H1 (cell line): ENCODE data around the gene ACBD6. TPM values are rescaled to one million over a fixed set of nuclear protein-coding genes. Genes with fewer than 3 reads are reported as not detected.

Experiments
- CTCF ChIA-PET: fragments of 300-600 bp; sonication (Branson Sonifier 250); formaldehyde crosslinking; loops from one replicate; lab custom pipeline; 2021; ENCODE audit not compliant: partially characterized antibody; lab: Charles Lee
- POLR2A ChIA-PET: fragments of 300-600 bp; sonication (Branson Sonifier 250); formaldehyde crosslinking; loops from one replicate; lab custom pipeline; 2021; ENCODE audit warnings: inconsistent platforms; ENCODE audit not compliant: partially characterized antibody; lab: Charles Lee
- DNase-seq, 2 experiments: peaks; one replicate each; pipeline versions ENCODE4 v3.0.0 to v3.0.0-alpha.2; 2010 to 2022; ENCODE audit warnings: low spot score in 2 of 2, low read depth in 1 of 2, mixed read lengths in 1 of 2
- FAIRE-seq: peaks from 2 replicates; lab custom pipeline; 2011; peaks lifted over from hg19 to GRCh38; lab: Jason Lieb, UNC
- H2AFZ ChIP-seq: 2 replicates; pipeline ENCODE4 v1.8.1; 2012; ENCODE audit warnings: low read length, inconsistent platforms
- H2AK5ac ChIP-seq: 2 replicates; pipeline ENCODE4 v1.6.1; 2013; ENCODE audit warnings: low read depth, low read length
- H2BK120ac ChIP-seq: replicated peaks from 2 replicates; pipeline ENCODE3; 2013; ENCODE audit warnings: low read depth, low read length, inconsistent platforms
- H2BK12ac ChIP-seq: 2 replicates; pipeline ENCODE4 v1.6.1; 2013; ENCODE audit warnings: low read depth, low read length
- H2BK15ac ChIP-seq: 2 replicates; pipeline ENCODE4 v1.6.1; 2013; ENCODE audit warnings: low read length
- H2BK20ac ChIP-seq: 2 replicates; pipeline ENCODE4 v1.6.1; 2013; ENCODE audit warnings: low read length
- H2BK5ac ChIP-seq: 2 replicates; pipeline ENCODE4 v1.6.1; 2013; ENCODE audit warnings: low read depth, low read length
- H3K14ac ChIP-seq: 2 replicates; pipeline ENCODE4 v1.6.1; 2013; ENCODE audit warnings: inconsistent platforms; ENCODE audit not compliant: insufficient read length
- H3K18ac ChIP-seq: 2 replicates; pipeline ENCODE4 v1.6.1; 2013; ENCODE audit warnings: low read length; ENCODE audit errors: extremely low read depth
- H3K23ac ChIP-seq: 2 replicates; pipeline ENCODE4 v1.6.1; 2013; ENCODE audit warnings: inconsistent platforms; ENCODE audit not compliant: insufficient read length
- H3K23me2 ChIP-seq: 2 replicates; pipeline ENCODE4 v1.6.1; 2013; ENCODE audit warnings: low read depth, low read length
- H3K27ac ChIP-seq: 2 replicates; pipeline ENCODE4 v1.6.1; 2011; ENCODE audit warnings: low read depth, low read length, inconsistent platforms
- H3K27me3 ChIP-seq, 4 experiments: replicated peaks in 1 of 4; 1 replicate in 1 of 4; 2 replicates in 3 of 4; pipeline versions ENCODE4 v1.6.1 to v1.8.1; 2011 to 2013; ENCODE audit warnings: low read length in 3 of 4, mild to moderate bottlenecking in 3 of 4, inconsistent platforms in 2 of 4, mixed read lengths in 2 of 4, moderate library complexity in 1 of 4; ENCODE audit not compliant: control insufficient read depth in 3 of 4, insufficient read depth in 3 of 4; ENCODE audit errors: extremely low read depth in 1 of 4
- H3K36me3 ChIP-seq, 4 experiments: 2 replicates each; pipeline versions ENCODE4 v1.6.1 to v1.8.1; 2011 to 2013; ENCODE audit warnings: mild to moderate bottlenecking in 4 of 4, low read length in 3 of 4, moderate library complexity in 2 of 4, control low read depth in 1 of 4, inconsistent platforms in 1 of 4; ENCODE audit not compliant: insufficient read depth in 4 of 4, control insufficient read depth in 2 of 4
- H3K4ac ChIP-seq: replicated peaks from 2 replicates; pipeline ENCODE3; 2013; ENCODE audit warnings: low read length, low read depth, mixed read lengths, inconsistent platforms; ENCODE audit not compliant: insufficient read length
- H3K4me1 ChIP-seq, 4 experiments: replicated peaks in 1 of 4; 1 replicate in 1 of 4; 2 replicates in 3 of 4; pipeline versions ENCODE4 v1.6.1 to v1.8.1; 2011 to 2013; ENCODE audit warnings: low read length in 3 of 4, inconsistent platforms in 2 of 4, mixed read lengths in 1 of 4; ENCODE audit not compliant: insufficient read depth in 4 of 4, control insufficient read depth in 3 of 4
- H3K4me2 ChIP-seq, 2 experiments: 2 replicates each; pipeline versions ENCODE4 v1.6.1 to v1.8.1; 2011 to 2013; ENCODE audit warnings: low read depth in 2 of 2, low read length in 2 of 2, control low read depth in 1 of 2, inconsistent platforms in 1 of 2, mild to moderate bottlenecking in 1 of 2; ENCODE audit not compliant: insufficient read depth in 1 of 2
- H3K4me3 ChIP-seq, 4 experiments: fragments of 200-600, 300-600 bp in 1 of 4; sonication (generic), shearing (Covaris generic), sonication (Bioruptor Twin) in 1 of 4; 2 replicates each; pipeline versions ENCODE4 v1.5.1 to v1.8.1; 2011 to 2016; ENCODE audit warnings: low read length in 4 of 4, low read depth in 3 of 4, control low read depth in 2 of 4, inconsistent platforms in 2 of 4, mild to moderate bottlenecking in 2 of 4, mixed read lengths in 1 of 4, moderate library complexity in 1 of 4; ENCODE audit not compliant: insufficient read depth in 2 of 4; ENCODE audit errors: extremely low read depth in 1 of 4
- H3K56ac ChIP-seq: replicated peaks from 2 replicates; pipeline ENCODE3; 2013; ENCODE audit warnings: low read depth, mild to moderate bottlenecking, mixed read lengths, low read length, inconsistent platforms; ENCODE audit not compliant: insufficient read length
- H3K79me1 ChIP-seq: 2 replicates; pipeline ENCODE4 v1.6.1; 2013; ENCODE audit warnings: low read depth, low read length, control low read depth
- H3K79me2 ChIP-seq, 2 experiments: 2 replicates each; pipeline versions ENCODE4 v1.6.1 to v1.8.1; 2012 to 2013; ENCODE audit warnings: low read length in 2 of 2, mild to moderate bottlenecking in 2 of 2, inconsistent platforms in 1 of 2; ENCODE audit not compliant: insufficient read depth in 2 of 2, control insufficient read depth in 1 of 2
- H3K9ac ChIP-seq, 4 experiments: replicated peaks in 1 of 4; 1 replicate in 1 of 4; 2 replicates in 3 of 4; pipeline versions ENCODE4 v1.6.1 to v1.8.1; 2011 to 2013; ENCODE audit warnings: low read depth in 3 of 4, low read length in 3 of 4, control low read depth in 2 of 4, mild to moderate bottlenecking in 2 of 4, moderate library complexity in 2 of 4, inconsistent platforms in 1 of 4; ENCODE audit errors: extremely low read depth in 1 of 4
- H3K9me3 ChIP-seq, 2 experiments: 2 replicates each; pipeline versions ENCODE4 v1.6.1 to v1.8.1; 2012 to 2013; ENCODE audit warnings: mild to moderate bottlenecking in 2 of 2, moderate library complexity in 2 of 2, control low read depth in 1 of 2, inconsistent platforms in 1 of 2, low read depth in 1 of 2, low read length in 1 of 2, mixed read lengths in 1 of 2; ENCODE audit not compliant: insufficient read depth in 2 of 2
- H4K20me1 ChIP-seq, 2 experiments: replicated peaks in 1 of 2; 2 replicates each; pipeline versions ENCODE3 to v1.8.1; 2011 to 2013; ENCODE audit warnings: inconsistent platforms in 2 of 2, low read length in 2 of 2, mild to moderate bottlenecking in 1 of 2; ENCODE audit not compliant: insufficient read depth in 2 of 2, control insufficient read depth in 1 of 2
- H4K5ac ChIP-seq: 2 replicates; pipeline ENCODE4 v1.6.1; 2013; ENCODE audit warnings: low read length, low read depth, mixed read lengths, inconsistent platforms; ENCODE audit not compliant: insufficient read length
- H4K8ac ChIP-seq: 2 replicates; pipeline ENCODE4 v1.8.0; 2013; ENCODE audit warnings: mild to moderate bottlenecking, moderate library complexity, low read length, inconsistent platforms; ENCODE audit not compliant: insufficient read depth; ENCODE audit errors: extremely low read depth
- H4K91ac ChIP-seq: replicated peaks from 2 replicates; pipeline ENCODE3; 2013; ENCODE audit warnings: low read length, mixed read lengths, inconsistent platforms; ENCODE audit not compliant: insufficient read length
- CEBPB ChIP-seq: IDR thresholded peaks from 2 replicates; pipeline ENCODE4 v1.6.1; 2012; ENCODE audit warnings: low read depth, low read length
- CTBP2 ChIP-seq: IDR thresholded peaks from 2 replicates; pipeline ENCODE4 v1.7.0; 2011; ENCODE audit warnings: borderline replicate concordance, mild to moderate bottlenecking, moderate library complexity, mixed read lengths, low read length; ENCODE audit not compliant: insufficient read depth, insufficient read length
- EP300 ChIP-seq, 2 experiments: IDR thresholded peaks; 1 replicate in 1 of 2; 2 replicates in 1 of 2; pipeline ENCODE4 v1.6.1; 2011 to 2012; ENCODE audit warnings: low read depth in 2 of 2, low read length in 2 of 2, mild to moderate bottlenecking in 2 of 2, borderline replicate concordance in 1 of 2, inconsistent platforms in 1 of 2, moderate library complexity in 1 of 2
- GTF2F1 ChIP-seq: IDR thresholded peaks from 2 replicates; pipeline ENCODE4 v1.6.1; 2012; ENCODE audit warnings: low read depth, low read length, improper control_type of control experiment, borderline replicate concordance
- HDAC2 ChIP-seq, 2 experiments: fragments of 300-600 bp in 1 of 2; sonication (generic) in 1 of 2; IDR thresholded peaks; 2 replicates each; pipeline ENCODE4 v1.6.1; 2011 to 2012; ENCODE audit warnings: low read depth in 2 of 2, low read length in 2 of 2, mild to moderate bottlenecking in 2 of 2, moderate library complexity in 2 of 2, borderline replicate concordance in 1 of 2, inconsistent platforms in 1 of 2
- JUN ChIP-seq: IDR thresholded peaks from 2 replicates; pipeline ENCODE4 v1.6.1; 2011; ENCODE audit warnings: low read depth, mild to moderate bottlenecking, improper control_type of control experiment, low read length
- MAFK ChIP-seq: IDR thresholded peaks from 2 replicates; pipeline ENCODE4 v1.6.1; 2012; ENCODE audit warnings: low read depth, mild to moderate bottlenecking, improper control_type of control experiment, low read length
- NRF1 ChIP-seq: IDR thresholded peaks from 2 replicates; pipeline ENCODE4 v1.6.1; 2011; ENCODE audit warnings: mild to moderate bottlenecking, low read depth, low read length, improper control_type of control experiment
- POU5F1 ChIP-seq: IDR thresholded peaks from 2 replicates; pipeline ENCODE4 v1.6.1; 2011; ENCODE audit warnings: low read depth, mild to moderate bottlenecking, low read length, moderate library complexity
- SAP30 ChIP-seq: fragments of 300-600 bp; sonication (generic); IDR thresholded peaks from 2 replicates; pipeline ENCODE4 v1.7.1; 2012; ENCODE audit warnings: low read length, moderate library complexity, mild to moderate bottlenecking, inconsistent platforms; ENCODE audit not compliant: insufficient read depth, insufficient replicate concordance
- SRF ChIP-seq: IDR thresholded peaks from 2 replicates; pipeline ENCODE4 v1.6.1; 2011; ENCODE audit warnings: mild to moderate bottlenecking, low read depth, low read length, moderate library complexity
- TBP ChIP-seq: IDR thresholded peaks from 2 replicates; pipeline ENCODE4 v1.6.1; 2011; ENCODE audit warnings: low read depth, low read length, improper control_type of control experiment
- ZNF274 ChIP-seq: IDR thresholded peaks from 2 replicates; pipeline ENCODE4 v1.7.0; 2012; ENCODE audit warnings: low read length, borderline replicate concordance; ENCODE audit errors: extremely low read depth
- polyA plus RNA-seq, 7 experiments: library from polyadenylated mRNA; depleted of rRNA in 3 of 7; stranded (reverse) in 5 of 7; unstranded in 2 of 7; fragments of >200 nt in 5 of 7; fragments of 200-250 nt in 2 of 7; gene quantifications; 1 replicate in 5 of 7; 2 replicates in 1 of 7; 4 replicates in 1 of 7; pipeline versions ENCODE4 v1.2.1 to v1.2.3, GENCODE V29; 2011 to 2013; ENCODE audit warnings: missing spikeins in 2 of 7, mixed read lengths in 2 of 7
- total RNA-seq: library from RNA; stranded (reverse); fragmentation: NEBNext Ultra II Directional; extraction: Animal tissue kit (Norgen Biotek cat#: 25700); gene quantifications from 2 replicates; pipeline ENCODE4 v1.2.1, GENCODE V29; 2021

The ACBD6 gene
- total and polyA plus RNA-seq, 2 of the 8 experiments (the other 6 are each of a cell fraction or from before 2014, with no cell fraction given) = 52.0 to 67.7 TPM

GRCh38 chr1:180451504-180451903, 50.9 kb downstream of the ACBD6 start:
- Histone ChIP-seq H3K4ac (no peak overlapping the region), H4K8ac (no peak overlapping the region), H3K23ac (no peak overlapping the region), H3K27me3 (no peaks in the 10 kb centered on the region), H4K5ac (no peak overlapping the region), H3K36me3 (no peaks in the 10 kb centered on the region; a peak in 2 of 8 replicates), H3K23me2 (no peaks in the 10 kb centered on the region)
- CTCF ChIA-PET = no interaction called here
- FAIRE-seq = no peak
- TF ChIP-seq MAFK = no peak
- TF ChIP-seq CEBPB = no peak
- TF ChIP-seq GTF2F1 = no peak
- no peak for TF ChIP-seq JUN
- TF ChIP-seq SAP30 = no peak
- TF ChIP-seq EP300 (IDR thresholded peaks at IDR 0.05; ENCODE audit: borderline replicate concordance in 1 of 2, low read depth in 2 of 2, low read length in 2 of 2) = no peak
- no peak for TF ChIP-seq CTBP2
- no peak for TF ChIP-seq SRF
- no peak for TF ChIP-seq ZNF274
- TF ChIP-seq NRF1 = no peak
- TF ChIP-seq POU5F1 = no peak
- no peak for TF ChIP-seq HDAC2 (IDR thresholded peaks at IDR 0.05; ENCODE audit: borderline replicate concordance in 1 of 2, low read depth in 2 of 2, low read length in 2 of 2)
- TF ChIP-seq TBP = no peak
- TF ChIP-seq, all 59 proteins: peak for 0
- no peak for DNase-seq
- H2BK20ac ChIP-seq = no peak overlapping the region
- H3K14ac ChIP-seq = no peak overlapping the region
- H3K56ac ChIP-seq = no peak overlapping the region
- no peaks in the 10 kb centered on the region for H3K4me1 ChIP-seq
- POLR2A ChIA-PET = no interaction called here
- H3K18ac ChIP-seq = no peak overlapping the region
- no peak overlapping the region for H2BK5ac ChIP-seq
- no peak overlapping the region for H4K91ac ChIP-seq
- H2BK15ac ChIP-seq = no peak overlapping the region
- H2BK12ac ChIP-seq = no peak overlapping the region
- no peaks in the 10 kb centered on the region for H4K20me1 ChIP-seq
- no peak overlapping the region for H2AK5ac ChIP-seq
- no peak overlapping the region for H3K9ac ChIP-seq
- H3K79me2 ChIP-seq = peaks cover 0 to 12% of the 10 kb centered on the region in 2 experiments; a peak in 2 of 4 replicates
- H3K79me1 ChIP-seq = no peaks in the 10 kb centered on the region
- no peak overlapping the region for H3K27ac ChIP-seq
- H3K4me2 ChIP-seq = no peak overlapping the region
- no peak overlapping the region for H2BK120ac ChIP-seq
- no peaks in the 10 kb centered on the region for H3K9me3 ChIP-seq
- H2AFZ ChIP-seq = no peak overlapping the region
- H3K4me3 ChIP-seq = no peak overlapping the region
